HG03280 (cell line): Measurements from ENCODE around the gene FRMPD1.
A peak's percentile ranks its signal among the peaks of the same experiment; 100 is the strongest.
"Not testable (repeated sequence)": the region's sequence is repeated elsewhere in the genome, so short reads cannot be mapped to it uniquely, and the experiment has no call there.

Source experiments
- ATAC-seq: cut with Tn5 transposase; IDR thresholded peaks from one replicate; pipeline ENCODE4 v1.9.1; 2021; ENCODE audit warnings: mild to moderate bottlenecking, moderate library complexity; ENCODE audit not compliant: unreplicated experiment

The FRMPD1 gene

DNA sequence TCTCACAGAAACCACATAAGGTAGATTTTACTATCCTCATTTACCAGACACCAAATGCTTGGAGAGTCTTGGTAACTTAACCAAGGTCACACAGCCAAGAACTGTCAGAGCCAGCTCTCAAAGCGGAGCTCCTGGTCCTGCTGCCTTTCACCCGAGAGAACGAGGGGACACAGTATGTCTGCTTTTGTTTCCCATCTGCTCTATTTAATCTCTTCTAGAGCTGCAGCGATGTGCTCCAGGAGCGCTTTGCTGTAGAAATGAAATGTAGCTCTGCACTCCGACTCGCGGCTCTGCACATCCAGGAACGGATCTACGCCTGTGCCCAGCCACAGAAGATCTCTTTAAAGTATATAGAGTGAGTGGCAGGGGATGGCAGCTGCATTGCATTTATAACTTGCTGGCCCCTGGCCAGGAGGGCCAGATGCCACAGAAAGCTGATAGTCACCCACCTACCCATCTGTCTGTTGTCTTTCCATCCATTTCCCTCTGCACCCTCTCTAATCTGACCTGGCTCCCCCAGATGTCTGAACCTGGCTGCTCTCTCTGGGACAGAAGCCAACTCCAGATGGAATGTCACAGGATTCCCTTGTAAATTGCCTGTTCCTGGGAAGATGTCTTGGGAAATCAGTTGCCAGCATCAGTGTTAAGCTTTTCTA, 81.5 kb downstream of the FRMPD1 start:
- no peak for ATAC-seq

DNA sequence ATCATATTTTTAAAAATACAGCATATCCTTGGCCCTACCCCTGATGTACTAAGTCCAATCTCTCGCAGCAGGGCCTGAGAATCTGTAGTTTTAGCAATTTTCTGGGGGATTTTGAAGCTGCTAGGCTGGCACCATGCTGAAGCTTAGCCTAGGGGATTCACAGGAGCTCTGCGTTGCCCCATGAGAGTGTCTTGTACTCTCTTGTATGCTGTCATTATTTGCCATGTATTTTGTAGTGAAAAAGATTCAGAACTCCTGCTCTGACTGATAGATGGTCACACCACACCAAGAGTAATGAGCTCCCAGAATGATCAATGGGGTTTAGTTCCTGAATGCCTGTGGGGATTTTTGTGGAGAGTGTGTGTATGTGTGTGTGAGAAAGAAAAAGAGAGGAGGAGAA, 82.2 kb downstream of the FRMPD1 start:
- no peak for ATAC-seq

DNA sequence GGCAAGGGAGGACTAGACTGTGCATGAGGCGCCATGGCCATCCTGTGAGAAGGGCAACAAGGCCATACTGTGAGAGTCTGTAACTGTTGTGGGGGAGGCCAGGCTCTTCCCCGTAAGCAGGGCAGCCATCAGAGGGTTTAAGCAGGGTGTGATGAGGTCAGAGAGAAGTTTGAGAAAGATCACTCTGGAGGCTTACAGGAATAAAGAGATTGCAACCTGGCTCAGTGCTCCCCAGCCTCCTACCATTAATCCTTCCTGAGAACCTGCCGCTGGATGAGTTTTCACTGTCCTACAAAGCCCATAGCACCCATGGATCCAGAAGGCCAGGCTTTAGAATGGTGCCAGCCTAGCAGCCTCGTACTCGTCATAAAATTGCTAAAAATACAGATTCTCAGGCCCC, 88.5 kb downstream of the FRMPD1 start:
- ATAC-seq = no peak

DNA sequence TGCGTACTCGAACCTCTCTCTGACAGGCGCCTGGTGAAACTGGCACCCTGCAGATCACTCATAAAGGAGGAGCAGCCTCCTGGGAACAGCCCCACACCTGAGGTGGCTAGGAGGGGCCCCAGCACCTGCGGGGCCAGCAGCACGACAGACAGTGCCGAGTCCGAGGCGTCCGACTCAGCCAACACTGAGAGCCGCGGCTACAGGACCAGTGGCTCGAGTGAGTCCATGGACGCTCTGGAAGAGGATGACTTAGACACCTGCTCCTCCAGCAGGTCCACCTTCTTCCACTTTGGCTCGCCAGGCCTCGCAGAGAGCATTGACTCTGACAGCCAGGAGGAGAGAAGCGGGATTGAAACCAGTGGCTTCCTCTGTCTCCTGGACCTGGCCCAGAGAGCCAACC, 89.4 kb downstream of the FRMPD1 start:
- ATAC-seq = no peak

GRCh38 chr9:37740631-37741328, 90.0 kb downstream of the FRMPD1 start:
- ATAC-seq = no peak

- ATAC-seq = no peak
Measured at GRCh38 chr9:37745970-37746369, 95.2 kb downstream of the FRMPD1 start.

GRCh38 chr9:37746448-37747270, 95.9 kb downstream of the FRMPD1 start:
- ATAC-seq = no peak

GRCh38 chr9:37747271-37747753, 96.6 kb downstream of the FRMPD1 start:
- no peak for ATAC-seq

DNA sequence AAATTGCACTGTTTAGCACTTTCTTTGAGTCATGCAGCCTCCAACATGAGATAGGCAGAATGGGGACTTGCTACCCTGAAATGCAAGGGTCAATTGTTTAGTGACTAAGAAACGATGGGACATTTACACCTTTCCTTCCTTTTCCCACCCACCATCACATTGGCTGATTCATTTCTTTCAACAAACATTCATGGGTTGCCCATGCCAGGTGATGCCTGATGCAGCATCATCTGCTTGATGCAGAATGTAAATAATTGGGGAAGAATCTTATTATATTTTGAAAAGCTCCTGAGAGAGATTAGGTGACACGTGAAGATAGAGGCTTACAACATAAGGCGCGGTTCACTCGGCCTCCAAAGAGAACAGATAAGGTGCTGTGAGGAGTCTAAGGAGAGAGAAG, 98.4 kb downstream of the FRMPD1 start:
- no peak for ATAC-seq

DNA sequence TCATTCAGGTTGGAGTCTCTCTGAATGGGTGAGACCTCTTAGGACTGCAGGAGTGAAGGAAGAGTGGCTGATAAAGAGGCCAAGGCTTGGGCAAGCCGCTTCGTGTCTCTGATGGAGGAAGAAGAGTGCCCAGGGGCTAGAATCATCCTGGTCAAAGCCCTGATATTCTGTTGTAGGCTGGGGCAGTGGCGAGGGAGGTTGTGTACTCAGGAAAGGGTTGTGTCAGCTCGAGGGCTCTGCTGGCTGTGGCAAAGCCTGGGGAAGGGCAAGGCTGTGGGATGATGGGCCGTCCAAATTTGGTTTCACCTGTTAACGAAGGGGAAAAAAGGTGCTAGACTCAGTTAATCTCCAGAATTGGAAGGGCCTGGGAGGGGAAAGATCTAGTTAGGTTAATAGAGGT, 100.4 kb downstream of the FRMPD1 start:
- no peak for ATAC-seq

DNA sequence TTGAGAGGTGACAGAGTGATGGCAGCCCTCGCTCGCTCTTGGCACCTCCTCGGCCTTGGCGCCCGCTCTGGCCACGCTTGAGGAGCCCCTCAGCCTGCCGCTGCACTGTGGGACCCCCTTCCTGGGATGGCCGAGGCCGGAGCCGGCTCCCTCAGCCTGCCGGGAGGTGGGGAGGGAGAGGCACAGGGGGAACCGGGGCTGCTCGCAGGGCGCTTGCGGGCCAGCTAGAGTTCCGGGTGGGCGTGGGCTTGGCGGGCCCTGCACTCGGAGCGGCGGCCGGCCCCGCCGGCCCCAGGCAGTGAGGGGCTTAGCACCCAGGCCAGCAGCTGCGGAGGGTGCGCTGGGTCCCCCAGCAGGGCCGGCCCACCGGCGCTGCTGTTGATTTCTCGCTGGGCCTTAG, 101.0 kb downstream of the FRMPD1 start:
- ATAC-seq = not testable (repeated sequence)

DNA sequence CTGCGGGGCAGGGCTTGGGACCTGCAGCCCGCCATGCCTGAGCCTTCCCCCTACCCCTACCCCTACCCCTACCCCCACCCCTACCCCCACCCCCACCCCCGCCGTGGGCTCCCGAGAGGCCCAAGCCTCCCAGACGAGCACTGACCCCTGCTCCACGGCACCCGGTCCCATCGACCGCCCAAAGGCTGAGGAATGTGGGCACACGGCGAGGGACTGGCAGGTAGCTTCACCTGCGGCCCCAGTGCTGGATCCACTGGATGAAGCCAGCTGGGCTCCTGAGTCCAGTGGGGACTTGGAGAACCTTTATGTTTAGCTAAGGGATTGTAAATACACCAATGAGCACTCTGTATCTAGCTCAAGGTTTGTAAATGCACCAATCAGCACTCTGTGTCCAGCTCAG, 101.4 kb downstream of the FRMPD1 start:
- not testable (repeated sequence) for ATAC-seq

DNA sequence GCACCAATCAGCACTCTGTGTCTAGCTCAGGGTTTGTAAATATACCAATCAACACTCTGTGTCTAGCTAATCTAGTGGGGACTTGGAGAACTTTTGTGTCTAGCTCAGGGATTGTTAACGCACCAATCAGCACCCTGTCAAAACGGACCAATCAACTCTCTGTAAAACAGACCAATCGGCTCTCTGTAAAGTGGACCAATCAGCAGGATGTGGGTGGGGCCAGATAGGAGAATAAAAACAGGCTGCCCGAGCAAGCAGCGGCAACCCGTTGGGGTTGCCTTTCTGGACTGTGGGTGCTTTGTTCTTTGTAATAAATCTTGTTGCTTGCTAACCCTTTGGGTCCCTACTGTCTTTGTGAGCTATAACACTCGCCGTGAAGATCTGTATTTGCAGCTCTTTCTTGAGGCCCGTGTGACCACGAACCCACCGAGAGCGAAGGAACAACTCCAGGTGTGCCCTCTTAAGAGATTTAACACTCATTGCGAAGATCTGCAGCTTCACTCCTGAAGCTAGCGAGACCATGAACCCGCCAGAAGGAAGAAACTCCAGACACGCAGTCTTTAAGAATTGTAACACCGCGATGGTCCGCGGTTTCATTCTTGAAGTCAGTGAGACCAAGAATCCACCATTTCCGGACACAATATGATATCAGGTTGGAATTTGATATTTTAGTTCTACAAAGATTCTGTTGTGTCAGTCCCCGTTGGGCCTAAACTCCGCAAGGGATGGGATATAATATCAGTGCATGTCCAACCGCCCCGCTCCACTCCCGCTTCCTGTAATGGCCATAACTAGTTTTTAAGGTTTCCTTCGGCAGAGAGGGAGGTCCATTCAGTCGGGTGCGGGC, 102.1 kb downstream of the FRMPD1 start:
- ATAC-seq = no peak

DNA sequence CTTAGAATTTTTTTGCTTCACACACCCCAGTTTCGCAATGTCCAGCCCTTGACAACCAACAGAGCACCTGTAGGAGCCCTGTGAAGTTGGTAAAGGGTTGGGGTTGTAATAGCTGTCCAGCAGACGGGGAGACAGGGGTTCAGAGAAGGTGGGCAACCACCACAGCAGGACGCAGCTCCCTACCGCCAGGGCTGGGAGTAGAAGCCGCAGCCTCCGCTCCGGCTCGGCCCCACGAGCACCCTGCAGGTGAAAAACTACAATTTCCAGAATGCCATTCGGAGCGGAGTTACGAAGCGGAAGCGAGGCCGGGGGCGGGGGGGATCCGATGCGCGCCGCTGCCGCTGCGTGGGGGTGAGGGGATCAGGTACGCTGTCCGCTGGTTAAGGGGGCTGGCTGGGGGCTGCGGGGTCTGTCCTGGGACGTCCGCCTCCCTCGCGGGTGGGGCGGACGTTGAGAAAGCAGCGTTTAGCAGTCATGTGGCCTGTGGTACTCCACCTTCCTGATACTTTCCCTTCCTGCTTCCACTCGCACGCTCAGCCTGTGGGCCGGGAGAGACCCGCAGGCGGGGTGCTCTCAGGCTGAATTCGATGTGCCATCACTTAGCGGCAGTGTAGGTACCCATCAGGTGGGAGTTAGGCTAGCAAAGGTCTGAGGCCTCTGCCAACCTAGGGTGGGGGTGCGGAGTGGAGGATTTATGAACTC, 102.9 kb downstream of the FRMPD1 start, which contains the start of gene TRMT10B:
TRMT10B (plus strand) TSS at position 317 of the 702 bp plus-strand sequence. CDS start 8,127 bp downstream, outside the sequence.
- ATAC-seq = peak; percentile 86

DNA sequence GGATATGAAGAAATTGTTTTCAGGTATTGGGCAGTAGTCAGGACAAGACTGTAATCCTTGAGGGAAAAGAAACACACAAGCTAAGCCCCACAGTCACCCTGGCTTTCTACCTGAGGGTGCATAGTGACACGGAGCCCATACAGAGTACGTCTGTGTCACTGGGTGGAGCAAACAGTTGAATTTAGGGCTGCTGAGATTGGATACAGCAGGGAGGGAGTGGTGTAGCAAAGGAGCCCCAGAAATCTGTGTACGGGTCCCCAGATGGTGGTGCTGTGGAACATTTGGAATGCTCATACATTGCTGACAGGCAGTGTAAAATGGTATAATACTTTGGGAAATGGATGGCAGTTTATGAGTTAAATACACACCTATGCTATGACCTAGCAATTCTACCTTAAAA, 108.0 kb downstream of the FRMPD1 start:
- no peak for ATAC-seq

- no peak for ATAC-seq
Measured at GRCh38 chr9:37760416-37761161, 109.8 kb downstream of the FRMPD1 start.

- no peak for ATAC-seq
Measured at GRCh38 chr9:37761511-37761910, 110.8 kb downstream of the FRMPD1 start.

- not testable (repeated sequence) for ATAC-seq
Measured at GRCh38 chr9:37765263-37765662, 114.5 kb downstream of the FRMPD1 start.

DNA sequence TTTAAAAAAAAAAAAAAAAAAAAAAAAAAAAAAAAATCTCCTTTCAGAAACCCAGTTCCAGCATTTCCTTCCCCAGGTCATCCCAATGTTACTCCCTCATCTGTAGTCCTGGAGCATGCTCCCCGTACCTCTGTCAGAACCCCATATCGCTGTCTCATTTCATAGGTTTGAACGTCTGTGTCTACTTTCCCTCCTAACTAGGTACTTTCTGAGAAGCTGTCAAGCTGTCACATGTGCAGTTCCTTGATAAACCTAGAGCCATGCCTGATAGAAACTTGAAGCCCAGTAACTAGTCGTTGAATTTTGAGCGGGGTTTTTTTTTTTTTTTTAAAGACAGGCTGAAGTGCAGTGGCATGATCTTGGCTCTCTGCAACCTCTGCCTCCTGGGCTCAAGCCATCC, 118.6 kb downstream of the FRMPD1 start:
- ATAC-seq = no peak
